Amniotic stem cell (primary cell): Measurements from ENCODE around the gene PDZD7.

ENCODE experiments used
- DNase-seq: peaks from one replicate; lab custom pipeline; 2025; lab: John Stamatoyannopoulos, UW

Gene PDZD7

DNA sequence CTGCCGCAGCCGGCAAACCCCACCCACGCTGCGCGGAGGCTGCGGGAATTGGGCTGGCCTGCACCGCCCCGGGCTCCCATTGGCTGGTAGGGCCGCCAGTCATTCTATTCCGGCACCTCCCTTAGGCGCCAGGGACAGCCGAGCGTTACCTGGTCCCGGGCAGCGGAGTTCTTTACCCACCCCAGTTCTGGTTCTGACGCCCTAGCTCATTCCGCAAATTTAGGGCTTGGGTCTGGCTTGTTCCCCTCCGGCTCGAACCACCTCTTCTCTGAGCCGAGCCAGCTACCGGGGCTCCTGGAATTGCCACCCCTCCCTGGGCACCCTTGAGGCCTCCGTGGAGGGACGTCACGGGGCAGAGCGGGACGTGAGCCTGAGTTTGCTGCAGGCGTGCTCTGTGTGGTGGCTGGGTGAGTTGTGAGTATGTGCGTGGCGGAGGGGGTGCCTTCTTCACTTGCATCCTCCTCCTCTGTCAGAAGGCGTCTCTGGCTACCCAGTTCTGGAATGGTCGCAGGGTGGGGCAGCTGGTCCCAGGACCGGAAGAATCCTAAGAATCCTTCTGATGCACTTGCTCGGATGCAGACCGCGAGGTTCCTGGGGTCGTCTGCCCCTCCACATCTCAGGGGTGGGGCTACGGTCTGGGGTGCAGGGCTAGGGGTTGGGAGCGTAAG lies at the start of gene PDZD7, which contains the start of gene SFXN3:
PDZD7 (minus strand) TSS at position 2 of the 668 bp plus-strand sequence. CDS start 910 bp downstream, outside the sequence.
SFXN3 (plus strand) TSS at position 107 of the 668 bp plus-strand sequence. CDS start 3,461 bp downstream, outside the sequence.
- DNase-seq: peak; percentile 82

- no peak for DNase-seq
Observed at GRCh38 chr10:101079874-101080273, 48.9 kb upstream of the PDZD7 start.

GRCh38 chr10:101076630-101077029 lies 45.7 kb upstream of the PDZD7 start:
- DNase-seq: no peak

DNA sequence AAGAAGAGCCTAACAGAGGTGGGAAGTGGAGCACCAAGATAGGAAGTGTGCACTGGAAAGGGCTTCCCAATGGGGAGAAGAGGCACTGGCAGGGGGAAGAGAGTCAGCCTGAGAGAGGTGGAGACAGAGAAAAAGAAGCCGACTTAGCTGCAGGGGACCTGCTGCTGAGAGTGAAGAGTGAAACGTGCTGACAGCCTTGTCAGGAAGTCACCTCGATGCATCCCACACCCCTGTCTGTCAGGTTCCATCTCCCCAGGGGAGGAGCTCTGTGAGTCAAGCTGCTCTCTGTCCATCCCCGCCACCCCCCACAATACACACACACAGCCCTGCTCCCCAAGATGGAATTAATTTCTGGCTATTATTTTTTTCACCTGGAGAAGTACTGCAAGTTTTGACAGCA lies 44.8 kb upstream of the PDZD7 start:
- DNase-seq: no peak

- DNase-seq: no peak
Observed at GRCh38 chr10:101073631-101074030, 42.7 kb upstream of the PDZD7 start.

DNA sequence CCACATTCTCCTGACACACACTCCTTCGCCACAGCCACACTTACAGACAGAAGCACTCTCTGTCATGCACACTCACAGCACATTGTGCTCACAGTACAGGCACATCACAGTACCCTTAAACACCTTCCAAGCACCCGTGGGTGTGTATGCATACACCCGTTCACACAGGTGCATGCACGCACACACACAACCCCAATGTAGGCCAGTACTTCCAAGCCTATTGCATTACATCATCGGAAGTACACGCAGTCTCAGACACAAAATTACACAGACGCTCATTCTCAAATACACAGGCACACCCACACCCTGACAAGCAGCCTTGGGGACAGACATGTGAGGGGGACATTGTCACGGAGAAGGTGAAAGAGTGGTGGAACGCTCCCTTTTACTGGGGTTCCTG lies 42.0 kb upstream of the PDZD7 start:
- DNase-seq: no peak

- DNase-seq: no peak
Observed at GRCh38 chr10:101071885-101072433, 41.0 kb upstream of the PDZD7 start.

GRCh38 chr10:101071267-101071884 lies 40.4 kb upstream of the PDZD7 start:
- no peak for DNase-seq

DNA sequence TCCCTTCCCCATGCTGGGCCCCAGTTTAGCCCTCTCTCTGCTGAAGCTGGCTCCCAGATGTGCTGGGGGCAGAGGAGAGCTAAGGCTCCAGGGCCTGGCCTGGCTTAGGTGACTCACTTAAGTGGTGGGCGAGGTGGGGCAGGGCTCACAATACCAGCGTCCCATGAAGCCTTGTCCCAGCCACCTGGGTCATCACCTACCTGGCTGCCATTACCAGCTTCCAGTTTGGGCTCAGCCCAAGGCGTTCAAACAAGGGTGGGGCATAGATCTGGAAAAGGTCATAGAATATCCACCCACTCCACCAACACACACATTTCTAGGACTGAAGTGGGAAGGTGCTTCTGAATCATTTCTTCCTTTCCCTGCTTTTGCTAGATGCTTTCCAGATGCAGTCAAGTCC lies 39.2 kb upstream of the PDZD7 start:
- no peak for DNase-seq

DNA sequence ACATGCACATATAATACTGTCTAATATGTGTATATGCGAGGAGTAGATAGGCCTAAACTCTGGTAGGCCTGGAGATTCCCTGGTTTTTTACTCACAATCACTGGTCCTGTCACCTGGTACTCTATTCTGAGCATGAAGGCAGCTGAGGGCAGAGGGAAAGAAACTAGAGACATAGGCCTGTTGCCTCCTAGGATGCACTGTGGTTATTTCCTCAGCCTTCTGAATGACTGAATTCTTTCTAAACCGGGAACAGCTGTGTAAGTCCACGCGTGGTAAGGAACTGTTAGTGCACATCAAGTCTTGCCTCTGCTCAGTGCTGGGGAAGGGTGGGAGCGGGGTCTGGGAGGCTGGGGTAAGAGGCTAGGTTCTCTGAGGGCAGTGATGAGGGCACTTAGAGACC lies 38.5 kb upstream of the PDZD7 start:
- DNase-seq: no peak

GRCh38 chr10:101067356-101068083 lies 36.6 kb upstream of the PDZD7 start:
- DNase-seq: peak; percentile 62

DNA sequence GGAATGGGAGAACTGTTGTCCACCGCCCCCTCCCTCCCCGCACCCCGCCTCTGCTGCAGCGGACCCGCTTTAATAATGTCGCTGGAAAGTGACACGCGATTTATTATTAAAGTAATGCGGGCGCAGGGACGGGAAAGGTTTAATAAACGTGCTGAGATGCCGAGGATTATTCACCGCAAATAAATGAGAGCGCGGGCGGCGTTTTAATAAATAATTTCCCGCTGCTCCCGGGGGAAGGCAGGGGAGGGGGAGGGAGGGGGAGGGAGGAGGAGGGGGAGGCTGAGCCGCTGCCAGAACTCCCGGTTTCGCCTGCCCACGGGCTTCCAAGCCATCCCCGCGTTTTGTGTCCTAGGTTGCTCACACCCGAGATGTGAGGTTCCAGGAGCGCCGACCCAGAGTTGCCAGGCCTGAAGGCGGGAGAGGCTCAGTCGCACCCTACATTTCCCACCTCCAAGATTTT lies 36.0 kb upstream of the PDZD7 start:
- no peak for DNase-seq

GRCh38 chr10:101066146-101066895 lies 35.4 kb upstream of the PDZD7 start:
- peak; percentile 71 for DNase-seq

DNA sequence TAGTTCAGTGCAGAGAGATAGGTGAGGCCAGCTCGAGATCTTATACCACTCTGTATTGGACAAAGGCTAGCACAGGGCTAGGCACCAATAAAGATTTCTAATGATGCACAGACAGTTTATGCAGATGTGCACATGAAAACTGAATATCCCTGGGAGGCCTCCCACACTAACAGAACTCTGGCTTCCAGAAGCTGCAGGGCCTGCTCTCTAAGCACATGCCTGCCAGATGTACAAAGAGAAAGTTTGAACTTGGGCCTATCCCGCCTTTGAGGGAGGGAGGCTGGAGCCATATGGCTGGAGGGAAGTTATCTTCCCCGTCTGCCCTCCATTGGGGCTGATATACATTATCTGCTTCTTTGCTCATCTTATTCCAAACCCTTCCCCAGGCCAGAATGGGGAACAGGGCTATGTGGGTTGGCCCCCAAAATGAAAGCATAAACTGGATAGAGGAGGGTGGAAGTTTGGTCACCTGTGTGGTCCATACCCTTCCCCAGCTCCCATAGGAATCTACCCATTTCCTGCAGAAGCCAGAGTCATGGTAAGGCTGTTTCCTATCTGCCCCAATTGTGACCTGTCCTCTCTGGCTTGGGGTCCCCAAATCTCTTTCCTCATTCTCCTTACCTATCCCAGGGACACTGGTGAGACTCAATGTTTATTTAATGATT lies 34.7 kb upstream of the PDZD7 start:
- no peak for DNase-seq

DNA sequence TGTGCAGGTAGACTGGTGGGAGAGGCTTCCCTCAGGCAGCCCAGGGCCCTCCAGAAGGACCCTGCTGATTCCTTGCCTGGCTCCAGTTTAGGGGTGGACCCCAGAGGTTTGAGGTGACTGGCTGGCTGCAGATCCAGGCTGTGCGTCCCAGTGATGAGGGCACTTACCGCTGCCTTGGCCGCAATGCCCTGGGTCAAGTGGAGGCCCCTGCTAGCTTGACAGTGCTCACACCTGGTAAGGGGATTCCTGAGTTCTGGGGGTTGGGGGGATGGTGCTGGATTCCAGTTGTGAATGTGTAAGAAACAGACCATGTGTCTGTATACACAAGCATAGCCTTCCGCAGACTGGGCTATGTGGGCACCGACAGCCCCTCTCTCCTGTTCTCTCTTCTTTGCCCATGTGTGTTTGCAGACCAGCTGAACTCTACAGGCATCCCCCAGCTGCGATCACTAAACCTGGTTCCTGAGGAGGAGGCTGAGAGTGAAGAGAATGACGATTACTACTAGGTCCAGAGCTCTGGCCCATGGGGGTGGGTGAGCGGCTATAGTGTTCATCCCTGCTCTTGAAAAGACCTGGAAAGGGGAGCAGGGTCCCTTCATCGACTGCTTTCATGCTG lies 33.6 kb upstream of the PDZD7 start:
- DNase-seq: no peak

DNA sequence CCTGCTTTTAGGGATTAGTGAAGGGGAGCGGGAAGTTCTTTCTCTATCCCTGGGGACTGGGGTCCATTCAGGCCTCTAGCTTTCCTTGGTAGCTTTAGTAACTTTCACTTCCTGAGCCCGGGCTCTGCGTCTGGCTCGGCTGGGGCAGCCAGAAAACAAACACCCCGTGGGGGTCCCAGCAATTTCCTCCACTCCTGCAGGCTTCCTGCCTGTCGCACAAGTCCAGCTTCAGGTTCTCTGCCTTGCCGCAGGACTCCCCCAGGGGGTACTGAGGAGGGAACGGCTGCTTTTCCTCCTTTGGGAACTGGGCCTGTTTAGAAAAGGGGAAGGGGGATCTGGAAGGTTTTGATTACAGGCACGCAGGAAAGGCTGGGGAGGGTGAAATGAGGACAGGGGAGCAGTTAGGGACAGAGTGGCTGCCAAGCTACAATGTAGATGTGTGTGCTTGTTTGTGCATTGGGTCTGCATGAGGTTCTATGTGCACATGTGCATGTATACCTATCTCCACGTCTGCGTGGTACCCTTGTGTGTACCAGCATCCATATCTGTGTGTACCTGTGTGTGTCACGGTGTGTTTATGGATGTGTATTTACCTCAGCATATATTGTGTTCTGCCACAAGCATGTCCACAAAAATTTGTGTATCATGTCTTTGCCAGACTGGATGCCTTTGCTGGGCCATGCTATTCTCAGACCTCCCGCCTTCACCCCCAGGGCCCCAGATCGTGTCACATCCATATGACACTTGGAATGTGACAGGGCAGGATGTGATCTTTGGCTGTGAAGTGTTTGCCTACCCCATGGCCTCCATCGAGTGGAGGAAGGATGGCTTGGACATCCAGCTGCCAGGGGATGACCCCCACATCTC lies 32.9 kb upstream of the PDZD7 start:
- DNase-seq: no peak

DNA sequence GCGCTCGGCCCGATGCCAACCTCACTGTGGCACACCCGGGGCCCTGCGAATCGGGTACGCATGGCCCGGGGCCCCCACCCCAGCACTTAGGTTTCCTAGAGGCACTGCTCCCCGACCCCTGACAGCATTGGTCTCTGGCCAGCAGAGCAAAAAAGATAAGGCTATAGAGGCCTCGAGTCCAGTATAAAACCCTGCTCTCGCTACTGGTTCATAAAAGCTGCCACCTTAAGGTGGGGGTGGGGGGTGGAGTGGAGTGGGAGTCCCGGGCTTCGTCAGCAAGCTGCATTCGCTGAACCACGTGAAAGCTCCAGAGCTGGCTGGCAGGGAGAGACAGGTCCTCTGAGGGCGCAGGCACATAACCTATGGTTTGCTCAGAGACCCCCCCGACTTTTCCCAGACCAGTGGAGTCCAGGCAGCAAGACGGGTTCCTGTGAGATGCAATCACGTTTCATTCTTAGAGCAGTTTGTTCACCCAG lies 32.2 kb upstream of the PDZD7 start:
- DNase-seq: no peak

- DNase-seq: no peak
Observed at GRCh38 chr10:101062232-101063049, 31.5 kb upstream of the PDZD7 start.
